ENCODE data around the gene TRPM7. TPM values are rescaled to one million over a fixed set of nuclear protein-coding genes. Genes with fewer than 3 reads are reported as not detected.

The TRPM7 gene
- polyA plus RNA-seq, 1 donor (not counting 4 experiments of a cell fraction or from before 2014, with no cell fraction given), result 25.4 TPM

Small RNA genes lying within 50 kb of the gene (small RNA-seq; reads per million reads assigned to genes)
- 0 reads per million in 3 experiments for gene RN7SL354P (ENCODE audit: insufficient read length in 3 of 3, low read depth in 3 of 3, low replicate concordance in 1 of 3)

Other genes starting within 250 kb of the TRPM7 start
- 0.12 TPM in 1 of 3 replicates, not detected in the others for gene USP50, start 140.1 kb downstream of the TRPM7 start, polyA plus RNA-seq
- gene SPPL2A, start 78.9 kb upstream of the TRPM7 start, polyA plus RNA-seq, result 37.2 to 59.4 TPM (median 44.5 TPM) in 3 replicates
- gene AP4E1, start 221.9 kb upstream of the TRPM7 start, polyA plus RNA-seq, result 4.2 to 7.9 TPM (median 5.4 TPM) in 3 replicates

All from keratinocyte (primary cell).